Suppressor macrophage treated with lipopolysaccharide for 4 hours (primary cell): ENCODE measurements around the gene LY6G6C.

Experiments used
- DNase-seq: peaks from one replicate; pipeline ENCODE4 v3.0.0-alpha.2; 2020

LY6G6C gene

GRCh38 chr6:31676904-31677303 lies 44.6 kb downstream of the LY6G6C start:
- DNase-seq = no peak

DNA sequence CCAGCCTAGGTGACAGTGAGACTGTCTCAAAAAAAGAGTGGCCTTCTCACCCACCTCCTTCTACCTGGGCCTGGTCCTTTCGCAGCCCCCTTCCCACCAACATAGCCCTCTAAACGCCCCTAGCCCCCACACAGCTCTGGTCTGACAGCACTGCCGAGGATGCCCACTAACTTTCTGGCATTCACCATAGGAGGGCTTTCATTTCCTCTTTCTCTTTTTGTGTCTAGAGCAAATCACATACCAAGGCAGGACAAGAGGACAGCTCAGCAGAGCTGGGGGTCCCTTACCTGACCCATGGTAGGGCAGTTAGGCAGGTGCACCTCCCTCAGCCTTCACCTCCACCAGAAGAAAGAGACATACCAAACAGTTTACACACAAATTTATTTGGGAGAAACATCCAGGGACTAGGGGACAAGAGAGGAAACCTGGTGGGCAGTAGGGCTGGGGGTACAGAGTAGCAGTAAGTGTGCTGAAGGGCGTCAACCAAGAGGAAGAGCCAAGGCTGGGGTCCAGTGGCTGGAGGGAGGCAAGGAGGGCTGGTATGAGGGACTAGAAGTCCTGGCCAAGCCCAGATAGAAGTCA lies 45.1 kb downstream of the LY6G6C start:
- DNase-seq = no peak

GRCh38 chr6:31669676-31670075 lies 51.9 kb downstream of the LY6G6C start, which contains the start of gene LY6G5B:
Gene LY6G5B, plus strand, starts transcription at chr6:31669976. Its CDS starts 975 bp downstream, at chr6:31670951.
- no peak for DNase-seq
